A549 (cell line): ENCODE measurements around the gene TRIAP1.

ENCODE experiments used
- CTCF ChIP-seq: fragments of >200 bp; sonication (Bioruptor Twin); formaldehyde crosslinking; IDR thresholded peaks from 3 replicates; pipeline ENCODE4 v1.5.1; 2016
- ELK1 ChIP-seq: fragments of 150-350 bp; IDR thresholded peaks from 2 replicates; pipeline ENCODE4 v1.6.1; 2014; ENCODE audit warnings: low read depth, mild to moderate bottlenecking, low read length
- JUN ChIP-seq, 2 experiments: fragments of >200 bp; sonication (Bioruptor Twin); formaldehyde crosslinking; IDR thresholded peaks; 2 replicates in 1 of 2; 3 replicates in 1 of 2; pipeline ENCODE4 v1.6.1; 2016 to 2017
- KDM5A ChIP-seq: fragments of 200-600 bp; sonication (generic); IDR thresholded peaks from 2 replicates; pipeline ENCODE4 v1.6.1; 2016; ENCODE audit warnings: antibody characterized with exemption, mild to moderate bottlenecking
- MAX ChIP-seq: IDR thresholded peaks from 2 replicates; pipeline ENCODE4 v1.6.1; 2012
- POLR2AphosphoS2 ChIP-seq: conservative IDR thresholded peaks from 2 replicates; pipeline ENCODE4 v1.6.1; 2012; ENCODE audit warnings: low read length, improper control_type of control experiment, inconsistent platforms
- RAD21 ChIP-seq, 2 experiments: fragments of >200 bp in 1 of 2; sonication (Bioruptor Twin) in 1 of 2; formaldehyde crosslinking in 1 of 2; IDR thresholded peaks in 1 of 2; conservative IDR thresholded peaks in 1 of 2; 2 replicates in 1 of 2; 3 replicates in 1 of 2; pipeline ENCODE4 v1.6.1; 2012 to 2018; ENCODE audit warnings: inconsistent platforms in 1 of 2
- SMC3 ChIP-seq: fragments of >200 bp; sonication (Bioruptor Twin); formaldehyde crosslinking; IDR thresholded peaks from 3 replicates; pipeline ENCODE4 v1.6.1; 2018; ENCODE audit warnings: inconsistent platforms
- SREBF2 ChIP-seq: fragments of 450-650 bp; IDR thresholded peaks from 2 replicates; pipeline ENCODE4 v1.6.1; 2014; ENCODE audit warnings: mild to moderate bottlenecking, moderate library complexity
- USF2 ChIP-seq: fragments of 450-650 bp; IDR thresholded peaks from 2 replicates; pipeline ENCODE4 v1.6.1; 2014; ENCODE audit warnings: antibody characterized with exemption

- TF ChIP-seq SMC3 = no peak
- no peak for TF ChIP-seq CTCF
- no peak for TF ChIP-seq RAD21 (conservative IDR thresholded peaks at IDR 0.05 in 1 of 2, IDR thresholded peaks at IDR 0.05 in 1 of 2)
- TF ChIP-seq MAX = no peak
- TF ChIP-seq USF2 = no peak
- no peak for TF ChIP-seq POLR2AphosphoS2
- TF ChIP-seq KDM5A = no peak
- TF ChIP-seq JUN (IDR thresholded peaks at IDR 0.05) = no peak
- TF ChIP-seq ELK1 = no peak
- TF ChIP-seq SREBF2 = no peak
Measured at GRCh38 chr12:120467439-120467838, 21.3 kb upstream of the TRIAP1 start.
